GM18502 (cell line): ENCODE measurements around the gene TM9SF3.

Experiments used
- ATAC-seq: cut with Tn5 transposase; IDR thresholded peaks from one replicate; pipeline ENCODE4 v1.9.1; 2021; ENCODE audit warnings: mild to moderate bottlenecking; ENCODE audit not compliant: unreplicated experiment, poor library complexity

Gene TM9SF3

DNA sequence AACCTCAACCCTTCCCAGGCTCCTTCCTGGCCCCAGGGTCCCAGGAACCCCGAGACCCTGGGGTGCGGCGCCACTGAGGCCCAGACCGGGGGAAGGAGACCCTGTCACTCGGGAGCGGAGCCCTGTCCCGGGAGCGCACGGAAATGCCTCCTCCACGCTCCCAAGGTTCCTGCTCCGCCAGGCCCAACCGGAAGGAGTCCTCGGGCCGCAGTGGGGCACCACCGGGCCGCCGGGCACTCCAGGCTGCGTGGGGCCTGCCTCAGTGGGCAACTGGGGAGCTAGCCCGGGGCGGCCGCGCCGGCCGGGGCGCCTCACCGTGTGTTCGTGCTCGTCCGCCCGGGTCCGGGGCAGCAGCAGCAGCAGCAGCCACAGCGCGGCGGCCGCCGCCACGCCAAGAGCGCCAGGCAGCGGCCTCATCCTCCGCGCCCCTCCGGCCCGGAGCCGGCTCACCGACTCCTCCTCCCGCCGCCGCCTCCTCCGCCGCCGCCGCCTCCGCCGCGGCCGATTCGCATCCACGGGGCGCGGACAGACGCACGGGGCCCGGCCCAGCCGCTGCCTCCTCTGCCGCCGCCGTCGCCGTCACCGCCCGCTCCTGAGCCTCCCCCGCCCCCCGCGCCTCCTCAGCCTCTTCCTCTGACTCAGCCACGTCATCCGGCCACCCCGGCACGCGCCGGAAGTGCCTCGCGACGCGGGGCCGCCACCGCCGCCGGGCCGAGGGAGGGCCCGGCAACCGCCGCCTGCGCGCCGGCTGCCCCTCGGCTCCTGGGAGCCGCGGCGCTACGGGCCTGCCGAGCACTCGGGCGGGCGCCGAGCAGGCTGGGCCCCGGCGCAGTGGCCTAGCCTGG is at the start of gene TM9SF3:
TM9SF3 (minus strand) TSS at position 594 of the 845 bp plus-strand sequence; CDS start at position 417, 177 bp downstream.
- ATAC-seq = peak; percentile 77

DNA sequence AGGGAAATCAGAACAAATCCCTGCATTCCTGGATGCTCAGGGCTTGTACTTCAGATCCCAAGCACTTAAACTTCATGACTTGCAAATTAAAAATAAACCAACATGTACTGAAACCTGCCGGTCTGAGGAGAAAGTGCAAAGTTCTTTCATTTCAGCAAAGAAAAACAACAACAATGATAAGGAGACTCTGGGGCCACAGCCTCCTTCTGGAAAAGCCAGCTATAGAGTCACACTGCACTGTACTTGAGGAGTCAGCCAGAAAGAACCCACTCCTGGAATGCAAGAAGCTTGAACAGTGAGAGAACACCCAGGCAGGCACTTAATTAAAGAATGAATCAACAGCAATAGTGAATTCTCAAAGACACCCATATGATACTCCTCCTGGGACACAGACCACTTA is 49.7 kb upstream of the TM9SF3 start:
- ATAC-seq = no peak

DNA sequence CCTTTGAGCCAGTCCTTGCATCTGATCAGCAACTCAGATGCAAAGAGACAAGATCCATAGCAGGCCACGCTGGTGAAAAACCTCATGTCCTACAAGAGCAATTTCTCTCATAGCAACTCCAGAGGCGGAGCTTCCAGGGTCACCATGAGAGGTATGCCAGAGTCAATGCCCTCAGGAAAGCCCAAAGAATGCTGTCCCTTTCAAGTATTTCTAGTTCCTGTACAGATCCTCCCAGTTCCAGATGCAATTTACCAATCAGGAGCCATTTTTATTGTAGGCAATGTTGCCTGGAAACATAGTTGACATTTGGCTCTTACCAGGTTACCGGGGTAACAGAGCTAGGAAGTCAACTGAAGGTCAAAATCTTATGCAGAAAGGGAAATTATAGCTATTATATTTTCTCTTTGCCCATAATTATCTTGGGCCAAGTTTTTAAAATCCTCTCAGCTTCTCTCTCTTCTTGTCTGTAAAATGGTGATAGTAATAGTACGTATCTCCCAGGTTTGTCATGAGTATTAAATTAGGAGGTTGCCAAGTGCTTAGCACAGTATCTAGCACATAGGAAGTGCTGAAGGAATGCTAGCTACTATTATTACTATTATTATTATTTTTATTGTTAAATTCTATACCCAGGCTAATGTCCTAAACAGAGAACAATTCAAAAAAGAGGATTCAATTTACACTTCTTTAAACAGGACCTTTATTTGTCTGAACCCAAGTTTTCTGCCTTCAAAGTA is 46.3 kb upstream of the TM9SF3 start:
- ATAC-seq = no peak

DNA sequence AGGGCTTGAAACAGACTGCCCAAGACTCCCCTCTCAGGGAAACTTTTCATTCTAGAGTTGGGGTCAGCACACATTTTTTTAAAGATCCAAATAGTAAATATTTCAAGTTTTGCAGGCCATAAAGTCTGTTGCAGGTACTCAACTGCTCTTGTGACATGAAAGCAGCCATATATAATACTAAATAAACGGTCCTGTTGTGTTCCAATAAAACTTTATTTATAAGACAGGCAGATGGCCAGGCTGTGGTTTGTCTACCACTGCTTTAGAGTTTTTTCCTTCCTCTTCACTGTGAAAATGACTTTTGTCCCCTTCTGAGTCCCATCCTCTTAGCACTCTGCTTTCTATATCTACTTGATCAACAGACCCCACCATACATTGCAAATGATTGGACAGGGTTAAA is 40.5 kb upstream of the TM9SF3 start:
- ATAC-seq = no peak

DNA sequence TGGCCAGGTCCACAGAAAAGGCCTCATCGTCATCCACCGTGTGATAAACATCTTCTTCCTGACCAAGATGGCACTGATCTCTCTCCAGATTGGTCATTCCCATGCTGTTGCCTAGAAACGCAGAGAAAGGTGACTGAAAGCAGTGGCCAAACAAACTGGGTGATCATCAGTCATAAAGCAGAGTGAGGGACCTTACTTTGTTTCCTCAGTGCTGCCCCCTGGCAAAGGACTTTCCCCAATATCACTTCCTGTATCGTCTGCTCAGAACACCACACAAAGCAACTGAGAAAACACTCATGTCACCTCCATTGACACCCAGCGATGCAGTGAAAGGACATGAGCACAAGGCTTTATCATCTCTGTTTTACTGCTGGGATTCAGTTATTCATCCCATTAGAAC is 40.0 kb upstream of the TM9SF3 start:
- ATAC-seq = no peak

DNA sequence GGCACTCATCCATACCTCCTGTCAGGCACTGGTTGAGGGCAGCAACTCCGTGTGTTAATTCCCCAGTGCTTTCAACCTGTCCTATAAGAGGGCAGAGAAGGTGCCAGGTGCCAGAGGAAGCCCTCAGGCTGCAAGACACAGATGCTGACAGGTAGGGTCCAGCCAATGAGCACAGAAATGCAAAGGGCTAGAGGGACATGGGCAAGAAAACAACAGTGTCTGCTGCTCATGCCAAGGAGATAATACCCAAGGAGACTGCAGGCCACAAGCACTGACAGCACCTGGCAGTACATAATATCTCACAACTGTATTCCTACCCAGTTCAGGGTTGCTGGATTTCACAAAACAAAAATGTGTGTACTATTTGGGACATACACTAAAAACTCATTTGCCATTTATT is 38.4 kb upstream of the TM9SF3 start:
- no peak for ATAC-seq

DNA sequence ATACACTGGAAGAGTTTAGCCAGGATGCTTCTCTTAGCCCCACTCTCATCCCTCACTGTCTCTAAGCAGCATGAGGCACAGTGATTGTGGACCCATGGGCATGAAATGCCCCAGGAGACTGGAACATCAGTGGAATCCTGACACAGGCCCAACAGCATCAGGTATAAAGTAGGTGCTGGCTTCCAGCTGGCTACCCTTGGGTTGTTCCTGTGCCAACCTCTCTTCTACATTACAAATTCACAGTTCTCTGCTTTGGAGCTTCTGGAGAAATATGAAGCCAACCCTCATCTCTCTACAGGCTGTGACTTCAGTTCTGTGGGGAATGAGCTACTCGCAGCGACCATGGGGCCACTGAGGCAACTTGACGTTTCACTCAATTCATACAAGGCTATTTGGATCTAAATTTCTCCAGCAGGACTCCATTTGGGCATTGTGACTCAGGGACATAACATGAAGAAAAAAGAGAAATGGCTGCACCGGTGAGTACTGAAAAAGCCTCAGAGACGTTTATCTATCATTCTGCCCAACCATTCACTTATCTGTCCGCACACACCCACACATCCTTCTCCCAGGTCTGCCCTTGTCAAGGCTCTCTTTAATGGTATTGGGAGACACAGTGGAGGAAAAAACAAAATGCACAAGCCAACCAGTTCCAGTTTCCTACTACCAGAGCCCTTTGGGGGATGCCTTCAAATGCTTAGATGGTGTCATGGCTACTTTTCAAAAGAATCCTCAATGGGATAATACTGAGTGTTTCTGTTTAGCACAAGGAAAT is 35.4 kb upstream of the TM9SF3 start:
- no peak for ATAC-seq

DNA sequence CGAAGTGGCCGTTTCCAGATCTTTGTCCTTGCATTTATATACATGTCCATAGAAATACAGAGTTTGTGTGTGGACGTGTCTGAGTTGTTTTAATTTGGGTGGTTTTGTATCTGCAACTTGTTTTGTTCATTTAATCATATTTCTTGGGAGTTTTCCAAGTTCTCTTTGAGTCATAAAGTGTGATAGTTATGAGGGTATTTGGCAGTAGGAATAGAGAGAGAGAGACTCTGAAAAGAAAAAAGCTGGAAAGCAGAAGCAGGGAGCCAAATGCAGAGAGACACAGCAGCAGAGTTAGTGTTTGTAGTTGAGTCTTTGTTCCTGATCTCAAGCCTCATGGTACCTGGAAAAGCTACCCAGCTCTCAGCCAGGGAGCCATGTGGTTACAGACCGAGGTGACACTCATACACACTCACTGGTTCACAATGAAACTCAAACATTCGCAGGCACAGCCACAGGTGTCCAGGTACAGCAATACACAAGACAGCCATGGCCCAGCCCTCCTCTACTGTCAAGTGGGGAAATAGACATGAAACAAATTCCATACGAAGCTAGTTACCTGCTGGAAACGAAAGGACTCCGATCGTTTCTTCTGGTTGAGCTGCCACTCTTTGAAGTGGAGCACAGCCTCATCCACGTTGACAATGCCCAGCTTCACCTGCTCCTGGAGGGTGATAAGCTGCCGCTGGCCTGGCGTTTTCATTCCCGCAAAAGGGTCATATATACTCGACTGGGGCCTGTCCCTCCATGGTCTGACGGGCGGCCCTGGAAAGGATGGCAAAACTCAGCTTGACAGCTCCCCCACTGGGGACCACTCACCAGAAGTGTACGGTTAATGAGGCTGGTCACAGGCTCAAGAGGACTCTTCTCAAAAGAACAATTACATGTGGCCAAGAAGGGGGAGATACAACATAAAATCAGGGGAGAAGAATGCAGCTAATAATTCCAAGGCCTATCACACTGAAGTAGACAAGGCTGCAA is 33.3 kb upstream of the TM9SF3 start:
- no peak for ATAC-seq

DNA sequence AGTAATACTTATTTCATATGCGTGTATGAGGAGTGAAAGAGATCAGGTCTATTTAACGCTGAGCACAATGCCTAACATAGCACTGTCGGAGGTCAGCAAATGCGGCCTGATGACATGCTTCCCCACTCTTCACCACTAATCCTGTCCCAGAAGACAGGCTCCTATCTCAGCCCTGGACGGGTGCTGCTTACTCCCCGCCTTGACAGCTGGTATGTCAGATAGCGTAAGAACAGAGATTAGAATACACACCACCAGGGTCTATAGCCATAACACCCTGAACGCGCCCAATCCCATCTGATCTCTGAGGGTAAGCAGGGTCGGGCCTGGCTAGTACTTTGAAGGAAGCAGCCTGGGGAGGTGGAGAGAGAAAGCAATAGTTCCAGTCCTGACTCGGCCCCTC is 32.3 kb upstream of the TM9SF3 start:
- no peak for ATAC-seq

DNA sequence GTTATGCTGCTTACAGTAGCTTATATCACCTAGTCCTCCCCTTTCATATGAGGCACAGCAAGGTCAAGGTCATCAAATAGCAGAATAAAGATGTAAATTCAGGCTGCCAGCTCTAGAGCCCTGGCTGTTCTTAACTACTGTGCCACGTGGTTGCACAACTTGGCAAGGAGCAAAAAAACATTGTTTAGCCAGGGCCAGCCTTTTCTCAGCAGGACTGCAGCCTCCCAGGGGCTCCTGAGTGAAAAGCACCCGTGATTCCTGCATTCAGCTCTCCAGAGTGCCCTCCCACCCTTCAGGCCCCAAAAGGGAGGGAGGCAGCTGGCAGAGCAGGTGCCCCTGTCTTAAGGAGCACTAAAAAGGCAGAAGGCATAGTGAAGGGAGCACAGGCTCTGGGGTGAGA is 31.8 kb upstream of the TM9SF3 start:
- no peak for ATAC-seq

DNA sequence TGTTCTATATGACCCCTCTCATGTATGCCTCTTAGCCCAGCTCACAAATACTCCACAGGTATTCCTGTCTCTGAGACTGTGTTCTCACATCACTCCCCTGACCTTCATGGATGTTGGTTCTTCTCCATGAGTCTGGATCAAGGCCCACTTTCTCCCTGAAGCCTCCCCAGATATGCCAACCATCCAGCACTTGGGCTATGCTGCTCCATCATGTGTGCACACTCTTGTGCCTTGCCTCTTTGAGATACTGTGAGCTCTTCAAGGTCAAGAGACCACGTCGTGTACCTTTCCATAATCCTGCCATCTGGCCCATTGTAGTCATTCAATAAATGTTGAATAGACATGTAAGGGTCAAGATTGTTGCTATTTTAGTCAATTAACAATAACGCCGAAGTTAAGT is 30.1 kb upstream of the TM9SF3 start:
- ATAC-seq = no peak

DNA sequence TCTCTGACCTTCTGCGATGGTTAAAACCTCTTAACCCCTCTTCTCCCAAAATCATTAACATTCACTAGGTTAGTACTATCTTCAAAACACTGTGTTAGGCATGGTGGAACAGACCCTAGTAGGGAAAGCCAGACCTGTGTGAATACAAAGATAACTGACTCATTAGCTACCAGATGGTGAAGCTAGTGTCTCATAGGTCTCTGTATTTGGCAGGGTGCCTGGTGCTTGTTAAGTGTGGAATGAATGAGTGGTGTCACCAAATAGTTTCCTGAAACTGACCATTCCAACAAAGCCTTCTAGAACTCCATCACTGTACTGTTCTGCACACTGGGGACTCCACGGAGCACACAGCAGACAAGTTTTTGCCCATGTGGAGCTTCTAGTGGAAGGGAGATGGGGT is 27.7 kb upstream of the TM9SF3 start:
- ATAC-seq = no peak

DNA sequence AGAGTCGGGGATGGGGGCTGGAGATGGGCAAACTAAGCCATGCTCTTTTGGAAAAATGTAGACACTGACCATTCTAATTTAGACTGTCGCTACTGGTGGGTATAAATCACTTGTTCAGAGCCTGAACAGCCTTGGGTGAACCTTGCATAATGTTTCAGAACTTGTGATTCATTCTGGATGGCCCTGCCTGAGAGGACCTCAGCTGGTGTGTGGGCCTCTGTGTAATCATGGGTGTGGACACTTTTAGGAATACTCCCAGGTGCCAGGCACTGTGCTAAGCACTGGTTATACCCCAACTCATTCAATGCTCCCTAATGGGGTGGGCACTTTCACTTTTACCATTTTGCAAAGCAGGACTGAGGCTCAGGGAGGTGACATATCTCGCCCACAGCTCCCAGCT is 26.8 kb upstream of the TM9SF3 start:
- no peak for ATAC-seq

DNA sequence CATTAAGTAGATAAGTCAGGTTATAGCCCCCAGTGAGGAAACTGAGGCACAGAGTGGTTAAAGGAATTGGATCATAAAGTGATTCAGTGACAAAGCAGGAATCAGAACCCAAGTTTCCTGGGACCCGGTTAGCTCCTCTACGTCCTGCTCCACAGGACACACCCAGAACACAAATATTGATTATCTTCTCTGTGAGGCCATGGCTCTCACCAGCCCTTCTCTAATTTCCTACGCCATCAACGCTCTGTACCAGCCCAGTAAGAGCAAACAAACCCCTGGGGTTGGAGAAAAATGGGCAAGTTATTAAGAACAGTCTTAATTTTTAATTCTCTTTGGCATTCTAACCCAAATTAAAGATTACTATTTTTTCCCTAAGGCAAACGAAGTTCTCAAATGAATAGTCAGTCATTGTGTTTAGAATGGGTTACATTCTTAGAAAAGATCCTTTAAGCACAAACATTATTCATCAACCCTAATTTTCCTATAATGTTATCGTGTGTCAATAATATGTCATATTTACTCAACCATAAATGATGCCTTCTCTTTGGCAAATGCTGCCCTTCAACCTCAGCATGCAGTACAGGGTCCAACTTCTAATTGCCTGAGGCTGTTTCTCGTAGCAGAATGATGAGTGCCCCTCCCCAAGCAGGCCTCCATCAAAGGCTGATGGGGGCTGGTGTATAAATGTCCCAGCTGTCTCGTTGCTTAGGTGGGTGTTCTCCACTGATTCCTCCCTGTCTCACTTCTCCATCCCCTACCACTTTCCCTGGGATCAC is 25.4 kb upstream of the TM9SF3 start:
- no peak for ATAC-seq

DNA sequence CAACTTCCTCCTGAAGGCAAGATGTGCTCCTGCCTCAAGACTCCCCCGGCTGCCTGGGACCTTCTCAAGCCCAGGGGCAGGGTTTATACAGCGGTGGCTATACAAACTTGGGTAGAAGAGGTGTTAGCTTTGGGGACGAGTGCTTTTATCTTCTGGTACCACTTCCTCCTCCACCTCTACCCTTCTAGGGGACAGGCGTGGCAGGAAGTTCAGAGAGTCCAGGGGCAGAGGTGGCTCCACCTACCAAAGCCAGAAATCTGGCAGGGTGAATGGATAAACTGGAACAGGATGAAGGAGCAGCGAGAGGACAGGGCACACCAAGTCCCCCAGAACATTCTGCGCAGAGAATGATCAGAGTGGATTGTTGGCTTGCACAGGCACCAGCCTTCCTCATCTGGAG is 24.0 kb upstream of the TM9SF3 start:
- ATAC-seq = no peak

DNA sequence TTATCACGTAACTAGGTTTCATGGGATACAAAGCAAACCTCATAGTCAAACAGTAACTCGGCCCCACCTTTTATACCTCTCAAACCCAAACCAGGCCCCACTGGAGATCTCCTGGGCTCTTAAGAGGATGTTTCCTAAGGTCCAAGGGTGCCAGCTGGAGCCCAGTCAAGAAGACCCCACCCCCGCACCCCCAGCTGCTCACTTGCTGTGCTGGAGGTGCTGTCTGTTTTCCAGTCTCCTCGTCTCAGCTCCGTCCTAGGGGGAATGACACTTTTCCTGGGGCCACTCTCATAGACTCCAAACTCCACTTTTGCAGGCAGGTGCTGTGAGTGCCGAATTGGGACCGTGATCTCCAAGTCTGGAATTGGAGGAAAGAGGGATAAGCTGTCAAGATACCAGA is 22.7 kb upstream of the TM9SF3 start:
- no peak for ATAC-seq

DNA sequence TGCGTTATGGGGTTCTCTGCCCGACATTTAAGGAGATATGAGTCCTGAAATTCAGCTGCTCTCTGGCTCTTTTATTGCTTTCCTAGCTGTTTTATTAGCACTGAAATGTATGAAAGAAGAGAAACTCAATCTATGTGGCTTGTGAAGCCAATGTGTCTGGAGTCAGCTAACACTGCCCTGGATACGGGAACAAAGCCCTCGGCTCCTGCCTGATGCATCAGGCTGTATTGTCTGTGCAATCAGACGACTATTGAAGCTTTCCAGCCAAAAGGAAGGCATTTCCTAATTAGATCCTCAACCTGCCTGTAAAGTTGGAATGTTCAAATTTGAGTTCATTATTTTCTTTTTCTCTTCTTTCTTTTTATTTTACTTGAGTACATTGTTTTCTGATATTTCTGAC is 22.0 kb upstream of the TM9SF3 start:
- ATAC-seq = no peak

DNA sequence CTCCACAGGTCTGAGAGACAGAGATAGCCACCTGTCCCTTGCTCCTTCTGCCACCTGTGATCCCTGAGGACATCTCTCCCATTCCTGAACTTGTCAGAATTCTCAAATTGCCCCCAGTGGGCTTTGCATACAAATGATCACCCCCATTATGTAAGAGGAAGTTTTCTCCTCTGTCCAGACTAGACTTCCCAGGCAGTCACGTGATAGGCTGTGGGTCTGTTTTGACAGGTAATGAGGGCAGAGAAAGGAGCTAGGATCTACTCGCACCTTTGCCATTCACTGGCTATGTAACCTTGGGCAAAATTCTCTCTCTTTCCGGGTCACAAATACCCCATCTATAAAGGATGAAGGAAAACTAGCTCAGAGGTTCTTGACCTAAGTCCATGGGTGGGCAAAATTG is 21.4 kb upstream of the TM9SF3 start:
- no peak for ATAC-seq

DNA sequence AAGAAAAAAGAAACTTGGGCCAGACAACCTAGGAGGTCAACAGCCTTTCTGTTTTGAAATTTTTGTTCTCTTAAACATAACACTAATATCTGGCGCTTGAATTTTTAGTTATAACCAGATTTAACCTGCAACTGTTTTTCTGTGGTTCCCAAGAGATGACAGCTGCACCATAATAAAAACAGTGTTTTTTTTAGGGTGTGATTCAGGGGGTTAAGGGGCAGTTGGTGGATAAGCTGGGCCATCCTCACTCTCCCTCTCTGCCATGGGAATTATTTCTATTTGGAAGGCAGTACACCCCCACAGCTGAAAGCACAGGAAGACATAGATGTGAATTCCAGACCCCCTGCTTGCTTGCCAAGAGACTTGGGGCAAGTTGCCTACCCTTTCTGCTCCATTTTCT is 20.1 kb upstream of the TM9SF3 start:
- ATAC-seq = no peak
